Large intestine (tissue), 3 donors: ENCODE measurements around the gene C11orf91. TPM values are rescaled to one million over a fixed set of nuclear protein-coding genes. Genes with fewer than 3 reads are reported as not detected.

ENCODE experiments used
- DNase-seq, 2 donors: peaks; one replicate each; pipeline versions ENCODE4 v3.0.0 to v3.0.0-alpha.2; 2013
- H3K27ac ChIP-seq: one replicate; pipeline ENCODE4 v1.5.1; 2013; ENCODE audit warnings: low read length
- H3K27me3 ChIP-seq: 2 replicates; pipeline ENCODE4 v1.6.1; 2013; ENCODE audit warnings: low read length; ENCODE audit not compliant: control insufficient read depth, insufficient read depth
- H3K36me3 ChIP-seq: 2 replicates; pipeline ENCODE4 v1.6.1; 2013; ENCODE audit warnings: low read length; ENCODE audit not compliant: control insufficient read depth, insufficient read depth
- H3K4me1 ChIP-seq: one replicate; pipeline ENCODE4 v1.6.1; 2013; ENCODE audit warnings: low read length; ENCODE audit not compliant: control insufficient read depth, insufficient read depth
- H3K4me3 ChIP-seq: one replicate; pipeline ENCODE4 v1.5.1; 2013; ENCODE audit warnings: low read length
- H3K9me3 ChIP-seq: one replicate; pipeline ENCODE4 v1.6.1; 2013; ENCODE audit warnings: mild to moderate bottlenecking, low read depth, low read length, moderate library complexity; ENCODE audit not compliant: control insufficient read depth
- WGBS: methylation state at CpG from one replicate; pipeline ENCODE4 v1.1.5; 2013; ENCODE audit warnings: low lambda C conversion rate; ENCODE audit not compliant: insufficient coverage; 5-methylcytosine and 5-hydroxymethylcytosine counted together
- polyA plus RNA-seq: library from polyadenylated mRNA; unstranded; fragments of 120-200 nt; gene quantifications from one replicate; pipeline ENCODE4 v1.2.1, GENCODE V29; 2013

The C11orf91 gene
- polyA plus RNA-seq, 1 donor: not detected

DNA sequence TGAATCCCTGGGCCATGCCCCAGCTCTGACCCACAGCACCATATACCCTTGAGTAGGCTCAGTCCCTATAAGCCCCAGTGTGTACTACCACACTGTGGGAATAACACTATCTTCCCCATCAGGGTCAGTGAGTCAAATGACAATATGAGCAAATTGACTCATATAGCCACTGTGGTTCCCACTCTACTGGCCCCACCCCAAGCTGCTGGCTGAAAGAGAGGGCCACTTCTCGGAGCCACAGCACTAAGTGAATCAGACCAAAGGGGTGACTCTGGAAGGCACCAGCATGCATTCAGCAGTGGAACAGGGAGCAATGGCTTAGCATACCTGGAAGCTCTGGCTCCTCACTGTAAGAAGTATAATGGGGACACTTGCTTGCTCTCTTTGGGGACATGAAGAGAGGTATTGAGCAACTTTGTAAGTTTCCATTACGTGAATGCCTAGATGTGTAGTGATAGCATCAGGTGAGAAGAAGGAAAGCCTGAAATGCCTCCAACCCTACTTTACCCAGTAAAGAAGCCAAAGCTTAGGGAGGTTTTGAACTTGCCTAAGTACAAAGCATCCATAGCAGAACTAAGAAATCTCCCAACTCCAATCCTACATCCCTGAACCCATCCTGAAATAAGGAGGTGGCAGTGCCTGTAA is 22.1 kb upstream of the C11orf91 start:
- Histone ChIP-seq H3K4me3 (no peak overlapping the region), H3K27me3 (no peaks in the 10 kb centered on the region), H3K4me1 (peaks cover 12% of the 10 kb centered on the region), H3K27ac (peak overlapping the region; percentile 70), H3K36me3 (peaks cover 36% of the 10 kb centered on the region), H3K9me3 (no peaks in the 10 kb centered on the region)
- no CpG with 5 or more reads among the region's 2 CpGs for WGBS
- DNase-seq: no peak

DNA sequence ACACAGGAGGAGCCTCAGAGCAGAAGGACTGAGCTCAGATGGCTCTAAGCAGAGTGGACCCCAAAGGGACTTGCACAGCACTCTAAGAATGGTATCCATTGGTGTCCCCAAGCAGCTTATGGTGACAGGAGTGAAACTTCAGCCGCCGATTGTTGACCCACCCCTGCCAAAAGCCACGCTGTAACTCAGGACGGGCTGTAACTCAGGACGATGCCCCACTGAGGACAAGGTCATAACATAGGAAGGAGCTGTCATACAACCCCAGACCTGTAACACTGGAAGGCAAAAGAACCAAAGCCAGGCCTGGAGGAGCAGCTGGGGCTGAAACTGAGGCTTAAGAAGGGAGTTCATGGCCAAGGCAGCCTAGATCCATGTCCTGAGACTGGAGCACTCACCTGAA is 21.4 kb upstream of the C11orf91 start:
- peaks cover 12% of the 10 kb centered on the region for H3K4me1 ChIP-seq
- no peak overlapping the region for H3K27ac ChIP-seq
- no peaks in the 10 kb centered on the region for H3K9me3 ChIP-seq
- WGBS: no CpG with 5 or more reads among the region's 5 CpGs
- no peak for DNase-seq
- no peaks in the 10 kb centered on the region for H3K27me3 ChIP-seq
- no peak overlapping the region for H3K4me3 ChIP-seq
- H3K36me3 ChIP-seq: peaks cover 43% of the 10 kb centered on the region

DNA sequence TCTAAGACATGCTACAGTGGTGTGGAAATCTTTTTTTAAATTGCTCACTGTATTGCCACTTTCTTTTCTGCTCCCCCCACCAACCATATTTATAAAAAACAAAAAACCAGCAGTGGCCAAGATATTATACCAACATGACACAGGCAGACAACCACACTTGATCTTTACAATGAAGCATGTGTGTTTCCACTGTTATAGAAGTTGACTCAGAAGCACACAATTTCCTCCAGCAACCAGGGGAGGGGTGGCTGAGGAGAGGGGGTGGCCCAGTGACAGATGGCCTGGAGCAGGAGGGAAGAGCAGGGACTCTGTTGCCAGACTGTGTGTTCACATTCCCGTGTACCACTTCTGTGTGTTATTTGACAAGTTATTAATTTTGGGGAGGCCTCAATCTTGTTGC is 20.8 kb upstream of the C11orf91 start:
- H3K27ac ChIP-seq: no peak overlapping the region
- H3K4me1 ChIP-seq: peaks cover 12% of the 10 kb centered on the region
- no peak overlapping the region for H3K4me3 ChIP-seq
- no peaks in the 10 kb centered on the region for H3K9me3 ChIP-seq
- H3K36me3 ChIP-seq: peaks cover 49% of the 10 kb centered on the region
- DNase-seq: no peak
- H3K27me3 ChIP-seq: no peaks in the 10 kb centered on the region
- no CpG with 5 or more reads among the region's 1 CpG for WGBS

DNA sequence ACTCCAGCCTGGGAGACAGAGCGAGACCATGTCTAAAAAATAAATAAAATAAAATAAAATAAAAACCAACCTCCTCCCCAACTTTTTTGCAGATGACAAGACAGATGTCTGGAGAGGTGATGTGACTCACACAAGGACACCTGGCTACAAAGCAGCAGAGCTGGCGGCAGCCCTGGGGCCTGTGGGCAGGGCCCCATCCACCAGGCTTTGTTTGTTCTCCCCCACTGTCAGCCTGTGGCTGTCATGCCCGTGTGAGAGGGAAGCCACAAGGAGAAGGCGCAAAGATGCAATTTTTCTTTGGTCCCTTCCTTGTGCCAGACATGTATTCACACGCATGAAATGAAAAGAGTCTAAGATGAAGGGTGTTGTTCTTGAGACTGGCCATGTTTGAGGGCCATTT is 19.0 kb upstream of the C11orf91 start:
- DNase-seq: no peak
- Histone ChIP-seq H3K4me1 (peaks cover 11% of the 10 kb centered on the region), H3K9me3 (no peaks in the 10 kb centered on the region), H3K36me3 (peaks cover 55% of the 10 kb centered on the region), H3K4me3 (no peak overlapping the region), H3K27me3 (no peaks in the 10 kb centered on the region), H3K27ac (no peak overlapping the region)
- WGBS: no CpG with 5 or more reads among the region's 5 CpGs

DNA sequence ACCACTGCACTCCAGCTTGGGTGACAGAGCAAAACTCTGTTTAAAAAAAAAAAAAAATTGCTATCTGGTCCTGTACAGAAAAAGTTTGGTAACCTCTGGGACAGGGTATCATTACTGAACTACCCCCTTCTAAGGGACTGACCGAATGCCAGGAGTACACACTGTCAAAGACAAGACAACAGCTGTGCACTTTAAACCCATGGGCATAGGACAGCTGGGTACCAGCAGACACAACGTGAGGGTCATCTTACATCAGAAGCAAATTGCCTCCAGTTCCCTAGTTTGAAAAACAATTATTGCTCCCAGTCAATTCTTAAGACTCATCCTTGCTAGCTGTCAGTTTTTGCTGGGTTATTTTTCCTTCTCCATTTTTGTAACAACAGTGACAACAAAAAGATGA is 17.8 kb upstream of the C11orf91 start:
- no CpG with 5 or more reads among the region's 2 CpGs for WGBS
- Histone ChIP-seq H3K4me3 (no peak overlapping the region), H3K4me1 (peaks cover 9% of the 10 kb centered on the region), H3K27me3 (no peaks in the 10 kb centered on the region), H3K36me3 (peaks cover 55% of the 10 kb centered on the region), H3K9me3 (no peaks in the 10 kb centered on the region), H3K27ac (no peak overlapping the region)
- no peak for DNase-seq

DNA sequence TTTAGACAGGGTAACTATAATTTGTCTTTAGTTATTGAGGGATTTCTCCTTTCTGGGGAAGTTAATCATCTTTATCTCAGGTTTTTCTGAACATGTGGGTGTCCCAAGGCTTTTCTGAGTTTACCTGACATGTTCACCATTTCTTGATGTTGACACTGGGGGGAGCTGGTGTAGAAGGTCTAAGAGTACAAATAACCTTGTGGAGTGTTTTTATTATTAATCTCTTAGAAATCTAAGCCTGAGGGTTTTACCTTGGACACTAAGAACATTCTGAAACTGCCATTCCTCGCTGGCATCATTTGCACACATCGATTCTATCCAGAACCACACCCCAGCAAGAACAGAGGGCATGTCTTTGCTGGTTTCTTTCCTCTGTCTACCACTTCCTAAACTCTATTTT is 15.6 kb upstream of the C11orf91 start:
- Histone ChIP-seq H3K4me3 (no peak overlapping the region), H3K9me3 (no peaks in the 10 kb centered on the region), H3K27me3 (no peaks in the 10 kb centered on the region), H3K4me1 (peaks cover 17% of the 10 kb centered on the region), H3K36me3 (peaks cover 50% of the 10 kb centered on the region), H3K27ac (no peak overlapping the region)
- no CpG with 5 or more reads among the region's 2 CpGs for WGBS
- no peak for DNase-seq

DNA sequence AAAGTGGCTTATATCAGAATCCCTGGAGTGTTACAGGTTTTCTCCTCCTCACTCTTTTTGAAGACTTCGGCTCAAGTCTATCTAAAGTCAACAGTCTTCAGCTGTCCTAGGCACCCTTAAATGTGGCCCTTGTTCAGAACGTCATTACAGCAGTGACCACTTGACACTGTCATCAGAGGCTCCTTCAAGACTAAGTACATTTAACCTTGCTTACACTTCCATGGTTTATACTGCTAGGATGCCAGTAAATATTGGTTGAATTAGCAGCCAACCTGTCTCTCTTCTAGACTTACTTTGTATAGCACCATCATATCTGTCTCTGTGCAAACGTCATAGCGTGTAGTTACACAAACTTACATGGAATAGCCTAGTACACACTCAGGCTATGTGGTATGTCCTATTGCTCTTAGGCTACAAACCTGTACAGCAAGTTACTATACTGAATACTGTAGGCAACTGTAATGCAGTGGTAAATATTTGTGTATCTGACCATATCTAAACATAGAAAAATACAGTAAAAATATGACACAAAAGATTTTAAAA is 13.3 kb upstream of the C11orf91 start:
- WGBS: no CpG with 5 or more reads among the region's 4 CpGs
- Histone ChIP-seq H3K27me3 (no peaks in the 10 kb centered on the region), H3K27ac (peak overlapping the region; percentile 34), H3K36me3 (peaks cover 47% of the 10 kb centered on the region), H3K4me1 (peaks cover 19% of the 10 kb centered on the region), H3K4me3 (no peak overlapping the region), H3K9me3 (peaks cover 10% of the 10 kb centered on the region)
- DNase-seq: peak in 1 of 2 donors; percentile 72

DNA sequence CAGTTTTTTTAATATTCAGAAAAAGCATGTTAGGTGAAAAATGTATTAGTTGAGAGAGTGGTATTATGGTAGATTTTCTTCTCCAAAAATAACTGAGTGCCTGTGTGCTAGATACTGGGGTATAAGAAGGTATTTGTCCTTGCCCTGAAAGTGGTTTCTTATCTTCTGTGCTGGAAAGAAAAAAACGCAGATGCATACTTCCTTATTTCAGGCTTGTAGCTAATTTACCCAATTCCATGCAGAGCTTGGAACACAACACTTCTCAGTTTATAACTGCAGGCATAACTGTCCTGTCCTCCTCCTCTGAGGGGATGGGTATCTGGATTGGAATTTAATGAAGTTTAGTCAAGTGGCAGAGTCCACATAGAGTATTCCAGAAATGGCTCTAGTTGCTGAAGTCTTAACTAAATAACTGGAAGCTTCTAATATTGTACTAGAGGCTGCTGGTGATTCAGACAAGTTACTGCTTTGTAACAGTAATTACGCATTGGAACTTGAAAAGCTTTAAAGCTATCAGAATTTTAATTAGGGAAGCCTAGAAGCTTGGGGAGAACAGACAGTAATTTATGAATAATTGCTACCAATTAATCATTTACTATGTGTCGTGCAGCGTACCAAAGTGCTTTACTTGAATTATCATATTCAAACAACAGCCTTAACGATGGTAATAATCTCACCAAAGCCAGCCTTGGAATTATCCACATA is 12.7 kb upstream of the C11orf91 start:
- peaks cover 46% of the 10 kb centered on the region for H3K36me3 ChIP-seq
- H3K4me1 ChIP-seq: peaks cover 23% of the 10 kb centered on the region
- WGBS: no CpG with 5 or more reads among the region's 5 CpGs
- H3K27me3 ChIP-seq: no peaks in the 10 kb centered on the region
- no peak overlapping the region for H3K4me3 ChIP-seq
- peaks cover 12% of the 10 kb centered on the region for H3K9me3 ChIP-seq
- DNase-seq: peak in 1 of 2 donors; percentile 58
- H3K27ac ChIP-seq: peak overlapping the region; percentile 34

DNA sequence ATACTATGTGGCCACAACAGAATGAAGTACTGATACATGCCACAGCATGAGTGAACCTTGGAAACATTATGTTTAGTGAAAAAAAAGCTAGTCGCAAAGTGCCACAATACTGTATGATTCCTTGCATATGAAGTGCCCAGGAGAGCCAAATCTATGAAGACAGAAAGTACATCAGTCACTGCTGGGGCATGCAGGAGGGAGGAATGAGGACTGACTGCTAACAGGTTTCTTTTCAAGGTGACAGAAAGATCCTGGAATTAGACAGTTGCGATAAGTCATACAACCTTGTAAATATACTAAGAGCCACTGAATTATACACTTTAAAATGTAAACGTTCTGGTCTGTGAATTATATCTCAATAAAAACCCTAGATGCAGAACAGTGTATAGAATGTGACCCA is 11.8 kb upstream of the C11orf91 start:
- WGBS: 90% methylated on average over 2 of the region's 3 CpGs
- Histone ChIP-seq H3K4me1 (peaks cover 23% of the 10 kb centered on the region), H3K27ac (peak overlapping the region; percentile 34), H3K4me3 (no peak overlapping the region), H3K9me3 (peaks cover 12% of the 10 kb centered on the region), H3K27me3 (no peaks in the 10 kb centered on the region), H3K36me3 (peaks cover 46% of the 10 kb centered on the region)
- no peak for DNase-seq

DNA sequence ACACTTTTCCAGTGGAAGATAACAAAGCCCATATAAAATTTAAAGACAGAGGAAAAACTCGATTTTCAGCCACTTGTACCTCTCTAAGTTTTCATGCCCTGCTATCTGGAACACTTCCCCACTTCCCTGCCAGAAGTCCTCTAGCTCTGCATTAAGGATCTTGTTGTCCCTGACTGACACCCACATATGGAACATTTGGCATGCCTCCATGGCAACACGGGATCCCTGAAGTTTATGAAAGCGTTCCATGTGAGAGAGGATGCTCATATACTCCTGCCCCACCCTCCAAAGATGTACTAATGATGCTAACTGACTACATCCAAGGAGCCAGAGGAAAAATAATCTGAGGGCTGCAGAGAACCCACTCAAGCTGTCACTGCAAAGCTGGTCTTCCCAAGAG is 8.8 kb upstream of the C11orf91 start:
- Histone ChIP-seq H3K27me3 (no peaks in the 10 kb centered on the region), H3K27ac (no peak overlapping the region), H3K36me3 (peaks cover 33% of the 10 kb centered on the region), H3K9me3 (peaks cover 12% of the 10 kb centered on the region), H3K4me1 (peaks cover 23% of the 10 kb centered on the region), H3K4me3 (no peak overlapping the region)
- no CpG with 5 or more reads among the region's 3 CpGs for WGBS
- no peak for DNase-seq
